ENCODE results near the gene SLC2A6.

Gene SLC2A6

GRCh38 chr9:133494636-133495326 lies 15.9 kb upstream of the SLC2A6 start:
- Histone ChIP-seq H3K9me3 (ENCODE audit: severe bottlenecking) (no peaks in the 10 kb centered on the region), H3K27me3 (ENCODE audit: insufficient read depth, low read depth, severe bottlenecking) (no peaks in the 10 kb centered on the region), H3K4me3 (ENCODE audit: low read depth, low read length) (no peak overlapping the region), H3K36me3 (no peaks in the 10 kb centered on the region), H3K27ac (no peak overlapping the region)
- DNase-seq: no peak
- no peak for TF ChIP-seq CTCF (IDR thresholded peaks at IDR 0.05; ENCODE audit: low read depth, low read length)

- DNase-seq: no peak
- Histone ChIP-seq H3K27ac (no peak overlapping the region), H3K27me3 (ENCODE audit: insufficient read depth, low read depth, severe bottlenecking) (no peaks in the 10 kb centered on the region), H3K4me3 (ENCODE audit: low read depth, low read length) (no peak overlapping the region), H3K9me3 (ENCODE audit: severe bottlenecking) (no peaks in the 10 kb centered on the region), H3K36me3 (no peaks in the 10 kb centered on the region)
- no peak for TF ChIP-seq CTCF (IDR thresholded peaks at IDR 0.05; ENCODE audit: low read depth, low read length)
Observed at GRCh38 chr9:133493845-133494540, 15.1 kb upstream of the SLC2A6 start.

GRCh38 chr9:133493428-133493827 lies 14.5 kb upstream of the SLC2A6 start:
- Histone ChIP-seq H3K27ac (no peak overlapping the region), H3K27me3 (ENCODE audit: insufficient read depth, low read depth, severe bottlenecking) (no peaks in the 10 kb centered on the region), H3K4me3 (ENCODE audit: low read depth, low read length) (no peak overlapping the region), H3K9me3 (ENCODE audit: severe bottlenecking) (no peaks in the 10 kb centered on the region), H3K36me3 (no peaks in the 10 kb centered on the region)
- no peak for TF ChIP-seq CTCF (IDR thresholded peaks at IDR 0.05; ENCODE audit: low read depth, low read length)
- DNase-seq: no peak

- no peaks in the 10 kb centered on the region for H3K27me3 ChIP-seq (ENCODE audit: insufficient read depth, low read depth, severe bottlenecking)
- no peak for DNase-seq
- H3K36me3 ChIP-seq: no peaks in the 10 kb centered on the region
- H3K9me3 ChIP-seq (ENCODE audit: severe bottlenecking): no peaks in the 10 kb centered on the region
- H3K4me3 ChIP-seq (ENCODE audit: low read depth, low read length): no peak overlapping the region
- peak overlapping the region; percentile 10; the same call in 1 of the 2 replicates for H3K27ac ChIP-seq
- no peak for TF ChIP-seq CTCF (IDR thresholded peaks at IDR 0.05; ENCODE audit: low read depth, low read length)
Observed at GRCh38 chr9:133492061-133493021, 13.4 kb upstream of the SLC2A6 start.

- no peak overlapping the region for H3K27ac ChIP-seq
- no peaks in the 10 kb centered on the region for H3K27me3 ChIP-seq (ENCODE audit: insufficient read depth, low read depth, severe bottlenecking)
- no peak for DNase-seq
- H3K9me3 ChIP-seq (ENCODE audit: severe bottlenecking): no peaks in the 10 kb centered on the region
- no peaks in the 10 kb centered on the region for H3K36me3 ChIP-seq
- no peak overlapping the region for H3K4me3 ChIP-seq (ENCODE audit: low read depth, low read length)
- no peak for TF ChIP-seq CTCF (IDR thresholded peaks at IDR 0.05; ENCODE audit: low read depth, low read length)
Observed at GRCh38 chr9:133491656-133491925, 12.7 kb upstream of the SLC2A6 start.

Measured in WERI-Rb-1 (cell line).